Activated CD8-positive, alpha-beta memory T cell treated with anti-CD3 and anti-CD28 coated beads, Interleukin-2, amount 50 U/mL, for 1 hour (primary cell): ENCODE results near the gene RCE1.

Experiments
- DNase-seq: peaks from one replicate; pipeline ENCODE4 v3.0.0-alpha.2; 2020; ENCODE audit errors: extremely low read depth

Gene RCE1

GRCh38 chr11:66868082-66868725 is 25.0 kb downstream of the RCE1 start:
- no peak for DNase-seq

DNA sequence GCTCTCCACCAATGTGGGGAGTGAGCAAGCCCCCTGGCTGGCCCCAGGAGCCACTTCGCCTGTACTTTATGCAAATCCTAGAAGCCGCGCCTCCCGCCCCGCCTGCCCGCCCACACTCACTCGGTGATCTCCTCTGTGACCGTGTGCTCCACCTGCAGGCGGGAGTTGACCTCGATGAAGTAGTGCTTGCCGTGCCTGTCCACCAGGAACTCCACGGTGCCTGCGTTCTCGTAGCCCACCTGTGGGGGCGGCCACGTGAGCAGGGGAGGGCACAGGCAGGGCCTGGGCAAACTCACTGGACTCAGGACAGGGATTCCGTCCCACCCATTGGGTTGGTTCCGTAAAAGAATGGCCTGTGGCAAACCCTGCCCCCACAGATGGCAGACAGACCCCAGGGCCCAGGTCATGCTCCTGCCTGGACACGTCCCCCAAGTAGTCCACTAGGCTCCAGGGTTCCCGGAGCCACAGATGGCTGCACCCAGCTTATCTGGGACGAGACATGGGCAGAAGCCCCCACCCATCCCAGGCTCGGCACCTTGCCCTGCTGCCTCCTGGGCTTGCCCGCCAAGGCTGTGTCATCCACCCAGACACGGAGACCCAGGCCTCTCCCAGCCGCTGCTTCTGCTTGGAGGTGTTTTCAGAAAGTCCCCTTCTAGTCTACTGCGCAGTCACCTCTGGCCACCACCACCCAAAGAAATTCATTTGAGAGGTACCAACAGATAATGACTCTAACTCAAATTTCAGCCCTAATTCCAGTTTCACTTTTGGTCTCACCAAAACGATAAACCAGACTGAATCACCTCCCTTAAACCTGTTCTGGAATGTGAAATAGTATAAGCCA is 25.7 kb downstream of the RCE1 start:
- peak; percentile 40 for DNase-seq

GRCh38 chr11:66869567-66869870 is 26.3 kb downstream of the RCE1 start:
- no peak for DNase-seq

DNA sequence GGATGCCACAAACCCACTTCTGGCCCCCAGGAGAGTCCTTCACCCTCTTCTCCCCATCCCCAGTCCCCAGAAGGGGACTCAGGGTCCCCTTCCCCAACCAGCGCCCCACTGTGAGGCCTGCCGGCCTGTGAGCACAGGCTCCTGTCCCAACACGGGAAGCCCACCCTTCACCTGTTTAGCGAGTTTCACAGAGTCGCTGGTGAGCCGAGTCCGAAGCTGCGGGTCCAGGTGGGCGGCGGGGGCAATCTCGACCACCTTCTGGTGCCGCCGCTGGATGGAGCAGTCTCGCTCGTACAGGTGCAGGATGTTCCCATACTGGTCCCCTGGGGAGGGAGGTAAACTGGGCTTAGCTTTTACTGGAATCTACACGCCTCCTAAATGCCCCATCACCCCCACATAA is 26.9 kb downstream of the RCE1 start:
- no peak for DNase-seq

- DNase-seq, result no peak
Measured at GRCh38 chr11:66870616-66871520, 27.6 kb downstream of the RCE1 start.

GRCh38 chr11:66871521-66871901 is 28.3 kb downstream of the RCE1 start:
- no peak for DNase-seq

DNA sequence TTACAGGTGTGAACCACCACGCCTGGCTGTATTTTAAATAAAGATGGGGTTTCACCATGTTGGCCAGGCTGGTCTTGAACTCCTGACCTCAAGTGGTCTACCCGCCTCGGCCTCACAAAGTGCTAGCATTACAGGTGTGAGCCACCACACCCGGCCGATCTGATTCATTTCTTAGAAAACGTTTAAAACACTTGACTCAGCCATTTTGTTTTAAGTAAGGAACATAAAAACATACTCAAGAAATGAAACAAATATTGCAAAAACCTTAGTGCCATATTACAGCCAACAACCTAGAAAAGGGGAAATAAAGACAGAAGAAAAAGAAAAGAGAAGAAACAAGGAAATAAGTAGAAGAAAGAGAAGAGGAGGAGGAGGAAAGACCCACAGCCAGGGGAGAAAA is 31.0 kb downstream of the RCE1 start:
- DNase-seq, result no peak

- no peak for DNase-seq
Measured at GRCh38 chr11:66875378-66875777, 32.1 kb downstream of the RCE1 start.

DNA sequence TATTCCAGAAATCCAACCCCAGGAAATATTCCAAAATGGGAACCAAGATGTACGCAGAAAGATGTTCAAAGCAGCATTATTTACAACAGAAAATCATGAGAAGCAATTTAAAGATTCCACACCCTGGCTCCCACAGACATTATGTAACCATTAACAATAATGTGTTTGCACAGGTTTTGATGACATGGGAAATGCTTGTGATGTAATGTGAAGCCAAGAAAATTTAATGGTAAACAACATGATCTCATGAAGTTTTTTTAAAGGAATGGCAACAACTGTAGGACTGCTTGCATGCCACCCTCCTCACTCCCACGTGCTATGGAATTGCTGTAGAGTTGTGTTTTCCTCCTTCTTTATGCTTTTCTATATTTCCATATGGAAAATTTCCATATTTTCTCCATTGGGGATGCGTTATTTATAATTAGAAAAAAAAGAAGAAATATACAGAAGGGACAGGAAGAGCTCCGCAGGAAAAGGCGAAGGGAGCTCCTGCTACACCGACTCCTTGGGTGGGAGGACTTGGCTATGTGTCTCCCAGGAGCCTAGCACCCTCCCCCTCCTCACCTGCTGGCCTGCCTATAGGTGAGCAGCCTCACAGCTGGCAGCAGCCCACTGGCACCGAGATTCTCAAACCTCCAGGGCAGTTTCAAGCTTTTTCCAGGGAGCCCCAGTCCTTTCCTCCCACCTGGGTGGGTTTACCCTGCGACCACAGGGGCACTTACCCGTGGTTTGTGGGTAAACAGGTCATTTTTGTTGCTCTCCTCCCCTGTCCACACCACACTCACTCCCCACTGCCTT is 34.5 kb downstream of the RCE1 start:
- DNase-seq, result no peak

GRCh38 chr11:66878474-66878873 is 35.2 kb downstream of the RCE1 start:
- no peak for DNase-seq

DNA sequence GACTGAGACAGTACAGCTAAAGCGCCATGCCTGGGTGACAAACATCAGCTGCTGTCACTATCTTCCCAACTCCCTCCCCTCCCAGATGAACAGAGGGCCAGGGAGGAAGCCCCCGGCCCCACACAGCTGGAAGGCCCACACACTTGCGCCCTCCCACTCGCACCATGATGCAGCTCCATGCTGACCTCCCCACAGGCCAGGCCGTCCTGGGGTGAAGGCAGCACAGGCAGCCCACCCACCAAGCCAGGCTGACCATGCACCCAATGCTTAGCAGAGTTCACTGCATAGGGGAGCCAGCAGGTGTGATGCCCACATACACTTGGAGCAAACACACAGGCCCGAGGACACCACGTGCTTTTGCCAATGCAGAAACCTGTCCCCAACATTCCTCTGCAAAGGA is 35.8 kb downstream of the RCE1 start:
- DNase-seq, result no peak

GRCh38 chr11:66879583-66879982 is 36.3 kb downstream of the RCE1 start:
- DNase-seq, result no peak

DNA sequence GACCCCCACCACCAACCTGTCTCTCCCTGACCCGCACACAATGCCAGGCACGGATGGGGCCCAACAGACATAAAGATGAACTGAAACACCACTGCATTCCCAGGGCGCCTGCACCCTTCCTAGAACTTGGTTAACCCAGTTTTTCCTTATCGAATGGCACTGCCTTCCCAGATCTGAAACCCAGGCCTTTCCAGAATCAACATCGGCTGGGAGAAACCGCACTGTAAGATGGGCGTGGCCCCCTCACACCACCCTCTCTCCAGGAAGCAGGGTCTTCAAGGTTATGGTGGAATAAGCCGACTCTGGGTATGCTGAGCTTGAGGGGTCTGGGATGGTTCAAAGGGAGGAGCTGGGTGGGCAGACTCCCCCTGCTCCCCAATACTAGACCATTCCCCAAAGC is 36.8 kb downstream of the RCE1 start:
- no peak for DNase-seq

DNA sequence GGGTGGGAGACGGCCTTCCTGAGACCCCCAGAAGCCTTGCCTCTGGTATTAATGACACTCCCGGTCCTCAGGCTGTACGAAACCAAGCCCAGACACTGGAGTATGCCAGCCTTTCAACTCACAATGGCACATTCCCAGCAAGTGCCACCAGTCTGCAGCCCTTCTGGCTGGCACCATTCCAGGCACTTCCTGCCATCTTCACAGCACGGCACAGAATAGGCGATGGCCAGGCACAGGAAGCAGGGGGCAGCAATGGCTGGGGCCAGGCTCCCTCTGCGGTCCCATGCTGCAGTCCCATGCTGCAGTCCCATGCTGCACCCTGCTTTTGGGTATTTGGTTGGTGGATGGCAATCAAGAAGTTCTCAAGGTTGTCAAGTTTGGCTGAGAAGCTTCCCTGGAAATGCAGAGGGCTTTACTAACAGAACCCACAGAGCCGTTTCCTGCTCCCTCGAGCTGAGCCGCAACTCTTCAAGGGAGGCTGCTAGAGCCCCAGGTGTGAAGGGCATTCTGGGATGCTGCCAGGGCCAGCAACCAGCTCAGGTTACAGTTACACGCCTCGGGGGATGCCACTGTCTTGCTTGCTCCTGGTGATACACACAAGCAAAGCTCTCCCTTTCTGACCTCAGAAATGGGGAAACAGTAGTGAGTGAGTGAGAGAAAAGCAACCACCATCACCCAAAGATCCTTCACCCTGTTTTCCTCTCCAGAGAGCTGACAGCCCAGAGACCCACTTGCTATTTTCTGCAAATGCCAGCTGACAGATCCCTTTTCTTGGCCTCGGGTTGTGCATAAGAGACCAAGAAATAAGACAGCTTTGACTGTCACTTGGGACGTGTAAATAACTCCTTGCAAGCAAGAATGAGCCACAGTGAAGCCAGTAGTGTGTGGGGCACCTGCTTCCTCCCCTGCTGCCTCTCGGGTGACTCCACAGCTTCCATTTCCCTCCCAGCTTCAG is 37.5 kb downstream of the RCE1 start:
- no peak for DNase-seq

DNA sequence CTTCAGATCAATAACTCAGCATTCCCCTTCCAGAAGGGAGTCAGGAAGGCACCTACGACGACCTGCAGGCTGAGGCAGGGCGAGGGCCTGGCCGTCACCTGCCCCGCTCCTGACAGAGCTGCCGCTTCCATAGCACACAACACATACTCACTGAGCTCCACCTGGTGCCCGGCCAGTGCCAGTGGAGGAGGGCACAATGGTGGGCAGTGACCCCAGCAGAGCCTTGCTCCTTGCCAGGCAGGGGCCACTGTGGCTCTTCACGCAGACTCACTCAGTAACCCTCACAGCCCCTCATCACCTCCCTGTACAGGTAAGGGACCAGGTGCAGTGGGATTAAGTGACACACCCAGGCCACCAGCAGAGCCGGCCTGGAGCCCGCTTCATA is 38.2 kb downstream of the RCE1 start:
- DNase-seq, result no peak

- no peak for DNase-seq
Measured at GRCh38 chr11:66881927-66882452, 38.7 kb downstream of the RCE1 start.

DNA sequence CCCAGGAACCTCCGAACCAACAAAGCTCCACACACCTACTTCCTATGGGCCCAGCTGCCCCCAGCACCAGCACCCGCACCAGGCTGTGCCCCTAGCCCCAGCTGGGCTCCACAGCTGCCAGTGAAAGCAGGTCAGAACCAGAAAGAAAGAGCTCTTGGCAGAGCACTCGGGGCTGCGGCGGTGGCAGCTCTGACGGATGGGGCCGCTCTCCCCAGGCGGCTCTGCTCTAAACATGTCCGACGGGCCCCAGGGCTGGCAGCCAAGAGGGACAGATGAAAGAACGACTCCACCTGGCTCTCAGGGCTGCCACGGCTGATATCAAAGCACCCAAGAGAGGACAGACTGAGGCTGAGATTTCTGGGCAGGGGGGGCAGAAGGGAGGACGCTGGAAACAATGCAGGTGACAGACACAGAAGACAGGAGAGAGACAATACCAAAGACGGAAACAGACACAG is 39.3 kb downstream of the RCE1 start:
- DNase-seq, result no peak

DNA sequence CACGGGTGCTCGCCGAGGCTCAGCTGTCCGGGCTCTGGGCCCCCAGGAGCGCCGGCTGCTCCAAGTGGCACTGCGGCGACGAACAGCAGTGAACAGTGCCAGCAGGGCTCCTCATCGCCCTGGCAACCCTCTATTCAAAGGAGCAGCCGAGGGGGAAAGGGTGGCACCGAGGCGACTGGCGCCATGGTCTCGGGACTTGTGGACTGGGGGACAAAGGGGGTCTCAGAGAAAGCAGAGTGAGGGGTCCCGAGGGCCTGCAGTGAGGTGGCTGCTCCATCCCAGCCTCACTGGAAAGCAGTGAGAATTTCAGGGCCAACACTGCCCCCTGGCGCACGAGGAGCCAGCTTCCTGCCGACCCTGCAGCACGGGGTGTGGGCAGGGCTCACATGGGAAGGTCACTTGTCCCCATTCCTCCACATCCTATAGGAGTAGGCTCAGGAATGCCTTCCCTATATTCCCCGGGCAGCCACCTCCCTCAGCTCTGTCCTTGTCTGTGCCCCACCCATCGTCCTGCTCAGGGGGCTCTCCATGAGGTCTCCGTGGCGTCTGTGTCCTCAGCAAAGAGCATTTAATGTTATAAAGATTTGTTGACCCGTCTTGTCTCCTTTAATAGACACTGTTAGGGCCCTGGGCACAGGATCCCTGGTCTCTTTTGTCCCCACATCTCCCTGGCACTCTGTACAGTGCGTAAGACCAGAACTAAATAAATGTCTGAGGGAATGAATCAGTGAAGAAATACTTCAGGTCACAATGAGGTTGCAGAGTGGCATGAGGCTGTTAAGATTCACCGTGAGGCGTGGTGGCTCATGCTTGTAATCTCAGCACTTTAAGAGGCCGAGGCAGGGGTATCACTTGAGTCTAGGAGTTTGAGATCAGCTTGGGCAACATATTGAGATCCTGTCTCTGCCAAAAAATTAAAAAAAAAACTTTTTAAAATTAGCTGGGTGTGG is 40.0 kb downstream of the RCE1 start:
- DNase-seq, result no peak

DNA sequence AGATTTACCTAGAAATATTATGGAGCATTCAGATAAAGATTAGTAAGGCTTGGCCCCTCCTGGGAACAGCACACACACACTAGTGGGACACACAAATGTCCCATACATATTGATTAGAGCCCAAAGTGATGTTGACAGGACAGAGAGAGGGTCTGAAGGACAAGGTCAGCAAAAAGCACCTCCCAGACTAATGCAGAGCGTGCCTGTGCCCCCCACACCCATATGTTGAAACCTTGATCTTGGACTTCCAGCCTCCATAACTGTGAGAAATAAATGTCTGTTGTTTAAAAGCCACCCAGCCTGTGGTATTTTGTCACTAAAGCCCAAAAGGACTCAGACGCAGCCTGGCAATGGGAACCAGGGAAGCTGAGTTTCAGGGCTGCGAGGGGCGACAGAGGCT is 41.2 kb downstream of the RCE1 start:
- DNase-seq, result no peak
